Measurements from ENCODE around the gene TFF1.

- TF ChIP-seq GATA3 (IDR thresholded peaks at IDR 0.05; ENCODE audit: low read depth, low read length) (no peak), GATA2 (IDR thresholded peaks at IDR 0.05; ENCODE audit: low read depth, low read length) (no peak)
Measured at GRCh38 chr21:42337276-42337675, 29.1 kb downstream of the TFF1 start.
